Heart right ventricle (tissue), 16 donors: Measurements from ENCODE around the gene SYK. TPM values are rescaled to one million over a fixed set of nuclear protein-coding genes. Genes with fewer than 3 reads are reported as not detected.
A peak's percentile ranks its signal among the peaks of the same experiment; 100 is the strongest.

Experiments used
- ATAC-seq, 8 donors: fragments of 200-7000 bp; cut with Tn5 transposase; one replicate each; pipeline ENCODE4 v1.9.1; 2020; ENCODE audit warnings: mild to moderate bottlenecking in 8 of 8, moderate library complexity in 8 of 8, moderate number of reproducible peaks in 1 of 8
- DNase-seq, 2 donors: peaks; one replicate each; pipeline ENCODE4 v3.0.0-alpha.2; 2020
- H3K27ac ChIP-seq, 10 donors: fragments of 200-600 bp; sonication (generic) in 2 of 10; one replicate each; pipeline versions ENCODE4 v1.5.0 to v1.8.0; 2020 to 2022; ENCODE audit warnings: mild to moderate bottlenecking in 3 of 10
- H3K27me3 ChIP-seq, 7 donors: fragments of 200-600 bp; one replicate each; pipeline ENCODE4 v1.8.0; 2021 to 2022; ENCODE audit warnings: mild to moderate bottlenecking in 2 of 7
- H3K36me3 ChIP-seq, 9 donors: fragments of 200-600 bp; sonication (generic) in 1 of 9; one replicate each; pipeline versions ENCODE4 v1.5.0 to v1.8.0; 2020 to 2022; ENCODE audit warnings: mild to moderate bottlenecking in 2 of 9
- H3K4me1 ChIP-seq, 9 donors: fragments of 200-600 bp; sonication (generic) in 1 of 9; one replicate each; pipeline versions ENCODE4 v1.5.0 to v1.8.0; 2020 to 2022; ENCODE audit warnings: mild to moderate bottlenecking in 4 of 9
- H3K4me3 ChIP-seq, 10 donors: fragments of 200-600 bp; sonication (generic) in 2 of 10; one replicate each; pipeline versions ENCODE4 v1.5.0 to v1.8.0; 2020 to 2022; ENCODE audit warnings: mild to moderate bottlenecking in 7 of 10, moderate library complexity in 2 of 10
- H3K9me3 ChIP-seq, 11 donors: fragments of 200-600 bp in 10 of 11; sonication (generic) in 2 of 11; one replicate each; pipeline versions ENCODE4 v1.5.0 to v1.8.0; 2013 to 2022; ENCODE audit warnings: mild to moderate bottlenecking in 2 of 11, control low read depth in 1 of 11, moderate library complexity in 1 of 11
- CTCF ChIP-seq, 9 donors: fragments of 200-600 bp; sonication (generic) in 2 of 9; IDR thresholded peaks; one replicate each; pipeline versions ENCODE4 v1.5.0 to v1.8.0; 2021 to 2022; ENCODE audit warnings: antibody characterized with exemption in 9 of 9, mild to moderate bottlenecking in 5 of 9, moderate library complexity in 1 of 9
- WGBS, 2 donors: extraction: QIAGEN DNeasy Blood & Tissue Kit; methylation state at CpG; one replicate each; pipeline ENCODE4 v1.1.7; 2013; ENCODE audit warnings: inconsistent platforms in 1 of 2; 5-methylcytosine and 5-hydroxymethylcytosine counted together
- intact Hi-C, 10 donors: fragments of 100-400 bp; cut with DNase I; formaldehyde crosslinking; loops; one replicate each; pipeline versions ENCODE4 v1.11.1 to v1.14.2; 2022
- polyA plus RNA-seq, 2 donors: library from polyadenylated mRNA; stranded (reverse); fragments of 200-250 nt; gene quantifications; one replicate each; pipeline ENCODE4 v1.2.3, GENCODE V29; 2013
- total RNA-seq, 10 donors: library from RNA; stranded (reverse); fragmentation: NEBNext Ultra II Directional in 3 of 10; extraction: Animal tissue kit (Norgen Biotek cat#: 25700) in 3 of 10; gene quantifications; one replicate each; pipeline versions ENCODE4 v1.2.1 to v1.2.4, GENCODE V29; 2021 to 2023
- donor health status: Arrhythmogenic right ventricular cardiomyopathy.
- donor health status: ischemic (EF 13 %, LVEDD 7.1; RV severe dilation, severe dysfunction).
- donor health status: healthy with polysubstance abuse.
- donor health status: DM: no; HTN: yes; CAD: no.
- donor health status: DM: no; HTN: no; CAD: no.
- donor health status: ischemic (EF 25% LVEDD 6.9; RV normal size, moderate dysfunction).
- donor health status: ischemic (EF 25% LVEDD 5.7; RV mildly dilated, moderate dysfunction).
- donor health status: healthy.
- donor health status: DM: yes; HTN: yes; CAD: no.
- donor health status: Ischemic cardiomyopathy.
- donor health status: ischemic (EF 35%, LVEDD 5.7; RV mildly dilated, moderate dysfunction).
- donor health status: nonischemic (EF 11% LVEDD 7.7; RV severe dilation, severe dysfunction).
- donor health status: DM: yes; HTN: yes; CAD: no.
- donor health status: PGD.
- donor health status: ischemic (EF 29% LVEDD 5.4; RV normal size, mild dysfunction).
- donor health status: nonischemic (EF 23%, LVEDD 6.1; RV moderate dilation, normal function).

The SYK gene
- total and polyA plus RNA-seq, 12 donors: 0.96 to 26.1 (median 2.3) TPM

DNA sequence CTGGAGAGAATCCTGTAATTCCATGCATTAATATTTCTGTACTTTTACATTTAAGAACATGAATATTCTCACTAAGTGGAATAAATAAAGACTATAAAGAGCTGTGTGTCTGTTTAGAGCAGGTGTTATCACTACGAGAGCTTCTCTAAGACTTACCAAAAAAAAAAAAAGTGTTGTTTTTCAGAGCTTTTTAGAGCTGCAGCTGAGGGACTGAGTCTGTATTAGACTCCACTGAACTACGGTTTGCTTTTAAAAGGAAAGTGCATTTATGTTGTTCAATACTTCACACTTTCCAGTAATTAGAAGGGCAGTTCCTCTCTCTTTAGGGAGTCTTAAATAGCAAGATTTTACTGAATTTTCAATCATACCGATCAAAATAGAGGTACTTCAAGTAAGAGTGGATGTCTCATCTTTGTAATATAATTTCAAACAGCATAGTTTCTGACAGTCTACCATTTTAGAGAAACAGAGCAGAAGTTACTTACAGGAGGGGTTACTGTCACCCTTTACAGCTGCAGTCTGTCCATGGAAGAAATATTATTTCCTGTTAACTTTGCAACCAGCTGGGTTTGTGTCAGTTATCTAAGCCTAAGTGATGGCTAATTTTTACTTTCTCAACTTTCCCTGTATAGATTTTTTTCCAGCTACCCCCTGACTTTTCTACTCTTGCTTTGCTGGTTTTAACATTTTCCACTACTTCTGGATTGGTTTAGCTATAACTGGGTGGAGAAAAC lies 2.4 kb downstream of the SYK start:
- H3K36me3 ChIP-seq: no peaks in the 10 kb centered on the region
- DNase-seq (no peak), ATAC-seq (no peak)
- no peaks in the 10 kb centered on the region for H3K9me3 ChIP-seq
- intact Hi-C loops: loop anchor here in 1 of 10 donors (10.0 kb wide), 1 partner anchor 61 kb away; no protein-coding TSS in a partner anchor
- no peak for TF ChIP-seq CTCF (IDR thresholded peaks at IDR 0.05)
- H3K27me3 ChIP-seq: peaks cover 18 to 89% (median 62%) of the 10 kb centered on the region in 7 donors
- peak overlapping the region in 2 of 10 donors; percentile 5 to 61 for H3K4me3 ChIP-seq
- peak overlapping the region in 1 of 10 donors; percentile 93 for H3K27ac ChIP-seq
- H3K4me1 ChIP-seq: peaks cover 4 to 67% (median 8%) of the 10 kb centered on the region in 9 donors
- 70 to 80% methylated on average over 3 of the region's 3 CpGs for WGBS, 2 donors

DNA sequence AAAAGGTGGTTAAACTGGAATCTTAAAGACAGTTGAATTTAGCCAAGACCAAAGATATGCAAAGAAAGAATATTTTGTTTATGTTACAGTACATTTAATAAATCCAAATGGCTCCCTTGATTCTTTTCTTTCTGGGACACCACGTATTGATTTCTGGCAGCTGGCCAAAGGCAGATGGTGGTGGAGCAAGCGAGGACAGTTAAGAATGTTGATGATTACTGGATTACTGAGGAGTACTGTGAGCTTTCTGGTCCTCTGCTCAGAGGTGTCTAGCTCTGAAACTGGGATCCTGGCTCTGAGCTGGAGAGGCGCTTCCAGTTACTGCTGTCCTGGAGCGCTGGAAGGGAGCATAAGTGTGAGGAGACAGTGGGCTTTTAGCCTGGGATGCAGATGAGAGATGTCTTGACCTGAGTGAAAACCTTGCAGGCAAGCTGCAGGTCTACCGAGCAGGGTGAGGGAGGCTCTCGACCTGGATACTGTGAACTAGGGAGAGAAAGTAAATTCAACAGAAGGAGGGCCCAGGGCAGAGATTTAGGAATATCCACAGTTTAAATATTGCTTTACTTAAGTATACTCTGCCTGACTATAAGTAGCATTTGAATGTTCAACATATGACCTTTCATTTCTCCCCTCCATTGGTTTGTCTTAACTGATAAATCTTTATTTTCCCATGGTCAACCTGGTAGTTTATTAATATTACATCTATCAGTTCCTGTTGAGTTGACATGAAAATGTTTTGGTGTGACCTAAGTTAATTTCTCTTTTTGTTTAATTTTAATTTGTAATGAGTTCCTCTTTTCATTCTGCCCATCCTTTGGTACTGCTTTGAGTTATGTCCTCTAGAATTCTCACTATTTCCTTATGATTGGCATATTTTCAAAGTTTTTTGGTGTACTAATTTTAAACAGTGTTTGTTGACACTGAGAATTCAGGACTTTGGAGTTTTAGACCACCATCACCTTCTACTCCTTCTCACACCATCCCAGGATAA lies 3.7 kb downstream of the SYK start:
- no peak for TF ChIP-seq CTCF (IDR thresholded peaks at IDR 0.05)
- H3K9me3 ChIP-seq: no peaks in the 10 kb centered on the region
- intact Hi-C loops: loop anchor here in 1 of 10 donors (10.0 kb wide), 1 partner anchor 60 kb away; no protein-coding TSS in a partner anchor
- H3K27me3 ChIP-seq: peaks cover 18 to 89% (median 56%) of the 10 kb centered on the region in 7 donors
- peaks cover 0 to 3% (median 0%) of the 10 kb centered on the region in 9 donors for H3K36me3 ChIP-seq
- peak overlapping the region in 1 of 10 donors; percentile 93 for H3K27ac ChIP-seq
- peak overlapping the region in 1 of 10 donors; percentile 61 for H3K4me3 ChIP-seq
- WGBS, 2 donors: 63 to 66% methylated on average over 6 of the region's 6 CpGs
- peaks cover 4 to 69% (median 8%) of the 10 kb centered on the region in 9 donors for H3K4me1 ChIP-seq
- ATAC-seq (no peak), DNase-seq (no peak)

GRCh38 chr9:90807006-90807405 lies 5.4 kb downstream of the SYK start:
- H3K9me3 ChIP-seq: no peaks in the 10 kb centered on the region
- ATAC-seq (no peak), DNase-seq (no peak)
- peaks cover 0 to 4% (median 0%) of the 10 kb centered on the region in 9 donors for H3K36me3 ChIP-seq
- TF ChIP-seq CTCF (IDR thresholded peaks at IDR 0.05): no peak
- intact Hi-C loops: loop anchor here in 1 of 10 donors (10.0 kb wide), 1 partner anchor 58 kb away; no protein-coding TSS in a partner anchor
- H3K27ac ChIP-seq: no peak overlapping the region
- WGBS, 2 donors: 82 to 87% methylated on average over 3 of the region's 3 CpGs
- H3K27me3 ChIP-seq: peaks cover 3 to 77% (median 39%) of the 10 kb centered on the region in 7 donors
- H3K4me1 ChIP-seq: peaks cover 0 to 65% (median under 1%) of the 10 kb centered on the region in 9 donors
- H3K4me3 ChIP-seq: no peak overlapping the region

- no peak for TF ChIP-seq CTCF (IDR thresholded peaks at IDR 0.05)
- Histone ChIP-seq H3K36me3 (peaks cover 0 to 4% (median 0%) of the 10 kb centered on the region in 9 donors), H3K9me3 (no peaks in the 10 kb centered on the region), H3K4me1 (peaks cover 0 to 68% (median 0%) of the 10 kb centered on the region in 9 donors), H3K4me3 (no peak overlapping the region), H3K27me3 (peaks cover 0 to 65% (median 25%) of the 10 kb centered on the region in 7 donors), H3K27ac (peak overlapping the region in 1 of 10 donors; percentile 66)
- 66 to 76% methylated on average over 6 of the region's 6 CpGs for WGBS, 2 donors
- DNase-seq (no peak), ATAC-seq (no peak)
- intact Hi-C loops: loop anchor here in 1 of 10 donors (10.0 kb wide), 1 partner anchor 56 kb away; no protein-coding TSS in a partner anchor
Observed at GRCh38 chr9:90808398-90808797, 6.8 kb downstream of the SYK start.
